ENCODE measurements around the gene STAT5B.

DNA sequence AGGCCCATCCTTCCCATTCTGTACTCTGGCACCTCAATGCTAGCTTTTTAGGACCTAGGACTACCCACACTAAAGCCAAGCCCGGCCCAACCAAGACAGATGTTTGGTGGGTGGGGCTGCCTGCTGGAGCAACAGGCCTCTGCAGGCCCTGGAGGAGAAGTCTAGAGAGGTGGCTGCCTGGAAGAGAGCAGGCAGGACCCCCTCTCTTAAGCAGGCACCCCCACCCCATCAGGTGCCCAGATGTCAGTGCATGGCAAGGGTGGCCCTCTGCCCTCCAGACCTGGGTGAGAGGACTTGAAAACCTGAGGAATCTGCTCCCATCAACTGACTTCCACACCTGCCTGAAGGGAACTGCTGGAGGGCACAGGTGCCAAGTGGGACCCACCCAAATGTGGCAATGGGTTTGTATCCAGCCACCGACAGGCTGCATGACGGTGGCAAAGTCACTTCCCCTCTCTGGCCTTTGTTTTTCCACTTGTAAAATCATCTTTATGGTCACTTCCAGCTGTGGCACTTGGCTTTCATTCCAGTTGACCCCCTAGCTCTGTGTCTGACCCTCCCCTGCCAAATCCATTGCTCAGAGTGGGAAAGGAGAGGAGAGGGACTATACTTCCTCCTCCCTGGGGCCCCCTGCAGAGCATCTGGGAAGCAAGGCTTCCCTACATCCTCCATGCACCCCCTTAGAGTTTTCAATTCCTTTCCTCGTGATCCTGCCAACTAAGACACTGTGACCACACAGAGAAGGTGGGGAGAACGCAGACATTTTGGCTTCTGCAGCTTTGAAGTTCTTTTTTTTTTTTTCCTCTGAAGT is 10.4 kb upstream of the STAT5B start:
- TF ChIP-seq, protein P1, sequence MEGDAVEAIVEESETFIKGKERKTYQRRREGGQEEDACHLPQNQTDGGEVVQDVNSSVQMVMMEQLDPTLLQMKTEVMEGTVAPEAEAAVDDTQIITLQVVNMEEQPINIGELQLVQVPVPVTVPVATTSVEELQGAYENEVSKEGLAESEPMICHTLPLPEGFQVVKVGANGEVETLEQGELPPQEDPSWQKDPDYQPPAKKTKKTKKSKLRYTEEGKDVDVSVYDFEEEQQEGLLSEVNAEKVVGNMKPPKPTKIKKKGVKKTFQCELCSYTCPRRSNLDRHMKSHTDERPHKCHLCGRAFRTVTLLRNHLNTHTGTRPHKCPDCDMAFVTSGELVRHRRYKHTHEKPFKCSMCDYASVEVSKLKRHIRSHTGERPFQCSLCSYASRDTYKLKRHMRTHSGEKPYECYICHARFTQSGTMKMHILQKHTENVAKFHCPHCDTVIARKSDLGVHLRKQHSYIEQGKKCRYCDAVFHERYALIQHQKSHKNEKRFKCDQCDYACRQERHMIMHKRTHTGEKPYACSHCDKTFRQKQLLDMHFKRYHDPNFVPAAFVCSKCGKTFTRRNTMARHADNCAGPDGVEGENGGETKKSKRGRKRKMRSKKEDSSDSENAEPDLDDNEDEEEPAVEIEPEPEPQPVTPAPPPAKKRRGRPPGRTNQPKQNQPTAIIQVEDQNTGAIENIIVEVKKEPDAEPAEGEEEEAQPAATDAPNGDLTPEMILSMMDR (IDR thresholded peaks at IDR 0.05; ENCODE audit: insufficient read depth, low read length, poor library complexity, severe bottlenecking) = no peak
- TF ChIP-seq EZH2phosphoT487 (conservative IDR thresholded peaks at IDR 0.05; ENCODE audit: low read length) = no peak
